GM18505 (cell line): Measurements from ENCODE around the gene FBXO21.
"Not testable (repeated sequence)": the region's sequence is repeated elsewhere in the genome, so short reads cannot be mapped to it uniquely, and the experiment has no call there.

Experiments
- ATAC-seq: cut with Tn5 transposase; IDR thresholded peaks from one replicate; pipeline ENCODE4 v1.9.1; 2021; ENCODE audit not compliant: unreplicated experiment
- POLR2A ChIP-seq: IDR thresholded peaks from 4 replicates; pipeline ENCODE4 v1.6.1; 2011; ENCODE audit warnings: borderline replicate concordance; ENCODE audit not compliant: insufficient read depth, insufficient read length; ENCODE audit errors: extremely low read depth

Gene FBXO21

DNA sequence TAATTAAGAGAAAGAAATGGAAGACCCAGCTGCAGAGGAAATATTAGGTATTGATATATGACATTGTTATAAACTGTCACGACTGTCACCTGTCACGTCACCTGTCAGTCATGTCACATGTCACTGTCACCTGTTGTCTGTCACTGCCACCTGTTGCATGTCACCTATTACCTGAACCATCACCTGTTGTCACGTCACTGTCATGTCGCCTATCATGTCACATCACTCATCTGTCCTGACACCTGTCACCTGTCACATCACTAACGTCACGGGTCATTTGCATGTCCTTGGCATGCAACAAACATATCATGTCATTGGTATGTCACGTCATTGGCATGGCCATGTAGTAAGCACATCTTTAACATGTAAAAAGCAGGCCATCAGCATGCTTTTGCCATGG is 64.5 kb downstream of the FBXO21 start:
- TF ChIP-seq POLR2A = no peak
- no peak for ATAC-seq

DNA sequence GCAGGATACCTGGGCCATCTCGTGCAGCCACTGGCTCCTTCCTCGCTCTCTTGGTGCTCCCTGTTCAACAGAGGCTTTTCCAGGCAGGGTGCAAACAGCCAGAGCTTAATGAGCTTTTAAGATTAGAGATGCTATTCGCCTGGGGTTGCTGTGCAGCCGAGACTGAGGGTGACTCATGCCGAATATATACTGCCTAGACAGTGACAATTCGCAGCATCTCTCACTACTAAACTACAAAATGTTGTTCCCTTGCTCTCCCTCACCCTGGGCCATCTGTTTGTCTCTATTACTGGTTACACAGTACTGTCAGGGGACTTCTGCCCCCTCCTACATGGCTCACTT is 65.0 kb downstream of the FBXO21 start:
- no peak for ATAC-seq
- no peak for TF ChIP-seq POLR2A

DNA sequence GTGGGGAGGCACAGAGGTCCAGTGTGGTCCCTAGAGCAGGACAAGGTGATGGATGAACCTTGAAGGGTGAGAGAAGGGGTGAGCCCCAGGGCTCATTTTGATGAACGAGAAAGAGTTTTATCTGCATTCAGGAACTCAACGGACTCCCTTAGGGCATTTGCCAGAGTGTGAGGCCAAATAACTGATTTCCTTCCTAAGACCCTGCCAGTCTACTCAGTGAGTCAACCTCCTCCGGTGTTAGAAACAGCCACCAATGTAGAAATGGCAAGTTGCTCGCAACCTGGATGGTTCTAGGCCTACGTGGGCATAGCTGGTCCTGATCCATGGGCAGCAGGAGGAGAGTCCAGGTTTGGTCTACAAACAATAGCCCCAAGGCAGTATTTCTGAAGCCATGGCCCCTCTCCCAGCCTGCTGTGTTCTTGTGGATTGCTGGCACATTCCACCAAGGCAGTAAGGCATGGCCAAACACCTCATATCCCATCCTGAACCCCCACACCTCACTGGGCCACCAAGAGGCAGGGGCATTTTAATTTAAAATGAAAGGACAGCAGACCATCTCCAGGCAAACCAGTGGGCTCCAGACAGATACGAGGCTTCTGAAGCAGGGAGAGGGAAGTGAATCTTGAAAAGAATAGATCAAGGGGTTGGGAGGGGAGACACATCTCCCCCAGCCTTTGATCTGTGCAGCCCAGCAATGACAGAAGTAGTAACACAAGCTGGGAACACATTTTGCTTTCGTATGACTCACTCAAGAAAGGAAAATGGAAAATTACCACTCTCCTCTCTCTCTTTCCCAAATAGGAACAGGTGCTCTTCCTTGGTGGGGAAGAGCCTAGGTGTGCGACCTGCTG is 65.6 kb downstream of the FBXO21 start:
- no peak for TF ChIP-seq POLR2A
- ATAC-seq = no peak

DNA sequence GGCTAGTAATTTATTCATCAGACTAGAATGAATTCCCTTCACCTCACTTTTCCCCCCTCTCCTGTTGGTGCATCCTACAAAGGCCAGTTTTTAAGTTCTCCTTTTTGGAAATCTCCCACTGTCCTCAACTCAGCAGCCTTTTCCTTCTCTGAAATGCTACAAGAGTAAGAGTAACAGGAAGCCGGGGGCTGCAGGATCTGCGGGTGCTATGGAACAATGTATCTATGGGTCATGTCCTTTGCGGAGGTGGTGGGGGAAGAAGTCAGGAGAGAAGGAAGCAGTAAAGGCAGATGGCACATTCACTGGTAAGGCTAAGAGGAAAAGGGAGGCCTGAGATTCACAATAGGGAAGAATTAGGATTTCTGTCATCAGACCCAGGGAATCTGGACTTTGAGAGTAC is 68.8 kb downstream of the FBXO21 start:
- no peak for TF ChIP-seq POLR2A
- no peak for ATAC-seq

DNA sequence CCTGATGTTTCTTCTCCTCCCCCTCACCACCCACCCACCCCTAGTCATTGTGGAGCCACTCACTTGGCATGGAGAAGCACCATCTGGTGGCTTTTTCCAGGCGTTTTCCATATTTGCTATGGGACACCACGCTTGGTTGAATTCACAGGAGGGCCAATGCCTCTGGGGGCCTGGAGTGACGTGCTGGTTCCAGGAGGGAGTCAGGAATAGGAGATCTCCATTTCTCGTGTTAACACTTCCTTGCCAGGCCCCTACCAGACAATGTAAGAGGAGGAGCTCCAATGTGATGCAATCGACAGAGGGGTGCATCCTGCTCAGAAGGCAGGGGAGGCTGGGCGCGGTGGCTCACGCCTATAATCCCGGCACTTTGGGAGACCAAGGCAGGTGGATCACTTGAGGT is 69.5 kb downstream of the FBXO21 start:
- no peak for ATAC-seq
- TF ChIP-seq POLR2A = no peak

DNA sequence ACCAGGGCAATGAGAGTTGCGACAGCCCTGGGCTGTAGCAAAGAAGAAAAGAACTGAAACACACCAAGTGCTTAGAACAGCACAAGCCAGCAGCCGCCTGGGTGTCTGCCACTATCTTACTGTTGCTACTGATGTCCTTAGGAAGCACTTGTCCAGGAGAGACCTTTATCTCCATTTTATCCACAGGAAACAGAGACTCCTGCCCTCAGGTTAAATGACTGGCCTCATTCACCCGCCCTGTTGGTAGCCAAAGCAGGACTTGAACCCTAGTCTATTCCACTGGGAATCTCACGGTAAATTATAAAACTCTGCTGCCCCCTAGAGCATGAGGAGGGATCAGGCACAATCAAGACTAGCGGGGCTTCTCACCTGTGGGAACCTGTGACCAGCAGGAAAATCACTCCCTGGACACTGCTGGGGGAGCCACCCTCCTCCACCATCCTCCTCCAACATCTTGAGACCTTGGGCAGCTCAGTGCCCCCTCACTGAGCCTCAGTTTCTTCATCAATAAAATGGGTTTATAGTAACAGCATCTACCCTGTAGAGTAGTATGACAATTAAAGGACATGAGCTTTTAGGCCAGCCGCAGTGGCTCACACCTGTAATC is 70.6 kb downstream of the FBXO21 start:
- no peak for ATAC-seq
- TF ChIP-seq POLR2A = no peak

DNA sequence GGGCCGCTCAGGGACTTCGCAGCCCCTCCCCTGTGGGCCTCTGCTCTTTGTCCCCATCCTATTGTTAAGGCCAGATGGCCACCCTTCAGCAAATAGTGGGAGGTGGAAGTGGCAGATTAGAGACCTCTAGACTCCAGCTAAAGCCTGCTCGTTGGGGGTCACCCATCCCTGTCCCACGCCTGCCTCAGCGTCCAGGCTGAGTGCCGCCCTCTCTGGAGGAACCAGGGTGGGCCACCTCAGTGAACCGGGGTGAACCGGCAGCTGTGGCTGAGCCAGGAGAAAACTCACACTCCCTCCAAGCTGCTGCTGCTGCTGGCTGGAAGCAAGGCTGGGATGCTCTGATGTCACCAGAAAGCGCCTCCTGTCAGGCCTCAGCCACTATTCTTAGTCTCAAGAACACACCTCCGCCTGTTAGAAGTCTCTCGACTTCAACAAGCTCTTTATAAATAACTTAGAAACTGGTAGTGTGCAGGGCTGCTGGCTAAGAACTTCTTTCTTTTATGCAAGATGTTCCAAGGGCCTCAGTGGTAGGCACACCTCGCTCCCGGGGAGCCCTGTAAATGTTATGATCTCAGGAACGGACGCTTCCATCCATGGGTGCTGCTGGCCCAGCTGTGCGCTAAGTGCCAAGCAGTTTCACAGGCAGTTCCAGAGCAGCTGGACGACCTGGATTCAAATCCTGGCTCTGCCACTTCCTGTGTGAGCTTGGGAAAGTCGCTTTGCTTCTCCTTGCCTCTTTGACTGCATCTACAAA is 71.3 kb downstream of the FBXO21 start:
- no peak for TF ChIP-seq POLR2A
- no peak for ATAC-seq

DNA sequence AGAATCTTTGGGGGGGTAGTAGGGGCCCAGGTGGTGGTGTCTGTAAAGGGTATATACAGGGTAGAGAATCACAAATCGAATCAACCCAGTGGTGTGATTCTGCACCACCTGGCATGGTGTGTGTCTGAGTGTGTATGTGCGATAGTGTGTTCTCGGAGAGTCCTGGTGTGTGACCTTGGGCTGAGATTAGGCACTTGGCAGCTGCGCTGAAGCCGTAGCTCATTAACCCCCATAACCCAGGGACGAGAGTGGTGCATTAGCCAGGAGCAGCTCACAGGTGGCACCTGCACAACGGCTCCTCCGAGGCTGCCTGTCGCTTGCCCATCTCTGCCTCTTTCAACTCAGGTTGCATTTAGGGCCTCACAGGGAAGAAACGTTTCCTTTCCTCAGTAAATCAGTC is 75.5 kb downstream of the FBXO21 start:
- no peak for ATAC-seq
- TF ChIP-seq POLR2A = no peak

DNA sequence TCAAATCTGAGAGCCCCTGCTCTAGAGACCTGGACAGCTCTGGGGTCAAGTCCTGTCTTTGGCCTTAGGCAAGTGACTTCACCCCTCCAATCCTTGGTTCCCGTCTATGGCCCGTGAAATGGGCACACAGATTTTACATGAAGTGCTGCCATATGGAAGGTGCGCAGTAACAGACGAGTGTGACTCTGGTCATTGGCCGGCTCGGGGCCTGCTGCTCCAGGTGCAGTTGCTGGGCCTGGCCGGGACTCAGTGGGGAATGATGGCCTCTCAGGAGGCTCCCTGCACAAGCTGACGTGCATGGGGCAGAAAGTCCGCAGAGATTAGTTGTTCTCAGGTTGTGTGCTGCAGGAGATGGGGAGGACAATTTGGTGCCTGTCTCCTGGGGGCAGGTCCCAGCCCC is 77.0 kb downstream of the FBXO21 start:
- no peak for TF ChIP-seq POLR2A
- ATAC-seq = no peak

DNA sequence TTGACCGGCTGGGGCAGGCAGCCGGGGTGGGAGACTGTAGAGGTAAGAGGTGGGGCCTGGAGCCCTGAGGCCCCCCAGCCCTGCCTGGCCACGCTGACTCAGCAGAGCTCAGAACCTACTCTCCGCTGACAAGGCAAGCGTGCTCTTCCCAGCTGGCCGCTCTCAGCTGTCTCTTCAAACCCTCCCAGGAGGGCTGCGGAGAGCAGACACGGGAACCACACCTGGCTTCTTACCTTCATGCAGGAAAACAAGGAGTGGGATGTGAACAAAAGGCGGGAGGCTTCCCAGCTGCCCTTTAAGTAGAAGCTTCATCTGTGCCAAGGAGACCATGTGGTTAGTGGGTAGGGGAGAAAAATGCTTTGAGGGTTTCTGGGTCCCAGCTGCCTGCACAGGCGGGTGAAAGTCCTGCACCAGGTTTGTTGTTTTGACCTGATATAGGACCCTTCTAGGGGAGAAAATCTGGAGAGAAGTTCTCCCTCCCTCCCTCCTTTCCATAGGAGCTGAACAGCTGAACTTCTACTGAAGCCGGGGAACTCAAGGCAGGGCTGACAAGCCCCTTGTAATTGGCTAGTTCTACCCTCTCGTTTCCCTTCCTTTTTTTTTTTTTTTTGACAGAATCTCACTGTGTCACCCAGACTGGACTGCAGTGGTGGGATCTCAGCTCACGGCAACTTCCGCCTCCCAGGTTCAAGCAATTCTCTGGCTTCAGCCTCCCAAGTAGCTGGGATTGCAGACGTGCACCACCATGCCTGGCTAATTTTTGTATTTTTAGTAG is 78.3 kb downstream of the FBXO21 start:
- no peak for TF ChIP-seq POLR2A
- no peak for ATAC-seq

DNA sequence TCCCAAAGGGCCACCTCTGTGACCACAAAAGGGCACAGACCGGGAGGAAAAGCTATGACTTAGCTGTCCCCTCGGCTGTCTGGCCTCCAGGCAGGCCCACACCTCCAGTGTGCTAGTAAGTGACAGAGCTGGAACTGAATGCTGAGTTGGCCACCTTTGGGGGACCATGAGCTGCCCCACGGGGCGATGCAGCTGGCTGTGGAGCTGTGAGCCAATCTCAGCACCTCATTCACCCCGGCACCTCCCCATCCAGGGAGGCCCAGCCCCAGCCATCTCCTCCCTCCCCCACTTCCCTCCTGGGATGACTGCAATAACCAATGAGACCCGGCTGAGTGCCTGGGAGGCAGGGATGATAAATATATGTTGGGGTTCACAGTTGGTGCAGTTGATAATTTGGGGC is 78.9 kb downstream of the FBXO21 start:
- no peak for ATAC-seq
- no peak for TF ChIP-seq POLR2A

DNA sequence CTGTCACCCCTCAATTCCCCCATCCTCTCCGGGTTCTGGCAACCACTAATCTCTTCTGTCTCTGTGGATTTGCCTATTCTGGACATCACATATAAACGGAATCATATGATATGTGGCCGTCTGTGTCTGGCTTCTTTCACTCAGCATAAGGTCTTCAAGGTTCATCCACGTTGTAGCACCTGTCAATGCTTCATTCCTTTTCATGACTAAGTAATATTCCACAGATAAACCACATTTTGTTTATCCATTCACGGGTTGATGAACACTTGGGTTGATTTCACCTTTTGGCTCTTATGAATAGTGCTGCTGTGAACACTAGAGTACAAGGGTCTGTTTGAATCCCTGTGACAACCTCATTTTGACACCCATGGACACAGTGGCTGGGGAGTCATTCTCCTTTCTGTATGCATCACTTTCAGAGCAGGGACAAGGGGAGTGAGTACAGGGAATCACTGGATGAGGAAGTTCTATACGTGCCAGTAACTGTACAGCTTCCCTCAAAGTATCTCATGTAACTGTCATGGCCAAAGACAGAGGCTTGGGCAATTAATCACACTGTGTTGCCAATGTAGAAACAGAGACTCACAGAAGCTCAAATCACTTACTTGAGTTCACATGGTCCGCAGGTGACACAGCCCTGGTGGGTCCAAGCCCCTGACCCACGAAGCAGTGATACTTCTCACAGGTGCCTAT is 80.2 kb downstream of the FBXO21 start:
- ATAC-seq = no peak
- no peak for TF ChIP-seq POLR2A

DNA sequence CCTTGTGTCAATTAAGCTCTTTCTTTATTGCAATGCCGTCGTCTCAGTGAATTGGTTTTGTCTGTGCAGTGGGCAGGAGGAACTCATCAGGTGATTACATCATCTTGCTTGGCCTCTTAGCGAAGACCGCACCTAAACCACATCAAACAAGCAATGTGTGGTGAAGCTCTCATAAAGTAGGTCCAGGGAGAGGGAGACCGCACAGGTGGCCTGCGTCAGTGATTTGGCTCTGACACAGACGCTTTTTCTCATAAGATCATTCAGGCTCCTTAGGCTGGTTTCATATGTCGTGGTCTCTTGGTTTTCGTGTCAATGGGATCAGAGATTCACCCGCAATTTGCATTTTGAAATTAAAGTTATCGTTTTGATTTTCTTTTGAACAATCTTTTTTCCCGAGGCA is 84.4 kb downstream of the FBXO21 start:
- TF ChIP-seq POLR2A = no peak
- no peak for ATAC-seq

DNA sequence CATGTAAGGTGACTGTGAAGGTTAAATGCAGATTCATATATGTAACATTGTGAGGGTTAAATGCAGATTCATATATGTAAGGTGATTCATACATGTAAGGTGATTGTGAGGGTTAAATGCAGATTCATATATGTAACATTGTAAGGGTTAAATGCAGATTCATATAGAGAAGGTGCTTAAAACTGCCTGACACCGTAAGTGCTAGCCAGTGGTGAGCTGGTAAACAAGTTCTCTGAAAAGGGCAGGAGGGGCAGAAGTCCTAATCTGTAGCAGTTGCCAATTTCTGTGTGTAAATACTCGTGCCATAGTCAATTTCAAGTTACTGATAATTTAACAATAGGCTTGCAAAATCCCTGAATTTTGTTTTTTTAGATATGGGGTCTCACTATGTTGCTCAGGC is 86.3 kb downstream of the FBXO21 start:
- not testable (repeated sequence) for ATAC-seq

DNA sequence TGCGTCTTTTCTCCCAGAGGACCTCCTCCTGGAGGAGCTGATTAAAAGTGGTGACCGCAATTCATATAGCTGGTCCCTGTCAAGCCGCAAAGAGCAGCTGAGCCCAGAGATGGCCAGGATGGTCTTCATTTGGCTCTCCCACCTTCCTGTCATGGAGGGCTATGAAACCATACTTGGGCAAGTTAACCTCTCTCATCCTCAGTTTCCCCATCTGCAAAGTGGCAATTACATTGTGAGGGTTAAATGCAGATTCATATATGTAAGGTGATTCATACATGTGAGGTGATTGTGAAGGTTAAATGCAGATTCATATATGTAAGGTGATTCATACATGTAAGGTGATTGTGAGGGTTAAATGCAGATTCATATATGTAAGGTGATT is 87.5 kb downstream of the FBXO21 start:
- no peak for TF ChIP-seq POLR2A
- ATAC-seq = no peak
